NCI-H82 (cell line): ENCODE measurements around the gene ZBP1.

Experiments used
- DNase-seq: peaks from one replicate; lab custom pipeline; 2025; lab: John Stamatoyannopoulos, UW

The ZBP1 gene

DNA sequence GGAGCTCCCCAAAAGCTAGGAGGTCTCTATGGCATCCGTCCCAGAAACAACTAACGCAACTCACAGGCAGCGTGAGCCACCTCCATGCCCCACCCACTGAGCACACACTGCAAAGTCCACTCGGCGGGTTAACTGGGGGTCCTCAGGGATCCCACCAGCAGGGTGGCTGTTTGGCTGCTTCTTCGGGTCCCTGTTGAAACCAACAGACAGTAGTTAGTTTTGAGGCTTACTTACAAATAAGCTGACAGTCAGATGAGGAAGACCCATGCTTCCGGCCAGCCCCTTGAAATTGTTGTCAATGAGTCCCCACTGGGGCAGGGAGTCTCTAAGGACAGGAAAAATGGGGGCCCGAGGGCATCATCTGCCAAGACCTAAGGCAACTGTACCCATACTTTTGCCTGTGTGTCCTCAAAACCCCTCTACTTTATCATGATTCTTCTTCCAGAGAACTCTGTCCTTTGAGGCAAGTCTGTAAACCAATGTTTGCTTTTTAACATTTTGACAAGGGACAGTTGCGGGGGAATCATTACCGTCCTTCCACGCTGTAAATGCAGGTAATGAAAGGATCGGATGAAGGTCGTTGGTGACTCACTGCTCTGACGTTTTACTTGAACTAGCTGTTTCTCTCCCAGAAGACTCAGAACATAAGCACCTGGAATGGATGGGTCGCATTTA is 61.5 kb downstream of the ZBP1 start:
- no peak for DNase-seq

GRCh38 chr20:57557926-57558613 is 62.2 kb downstream of the ZBP1 start:
- DNase-seq, result no peak

- DNase-seq, result no peak
Observed at GRCh38 chr20:57556980-57557274, 63.3 kb downstream of the ZBP1 start.

- no peak for DNase-seq
Observed at GRCh38 chr20:57555457-57556184, 64.6 kb downstream of the ZBP1 start.
